Pulmonary artery endothelial cell (primary cell): ENCODE measurements around the gene IFT22. TPM values are rescaled to one million over a fixed set of nuclear protein-coding genes. Genes with fewer than 3 reads are reported as not detected.
A peak's percentile ranks its signal among the peaks of the same experiment; 100 is the strongest.
"Not testable (repeated sequence)": the region's sequence is repeated elsewhere in the genome, so short reads cannot be mapped to it uniquely, and the experiment has no call there.

Experiments
- DNase-seq: peaks from one replicate; pipeline ENCODE4 v3.0.0-alpha.2; 2011; ENCODE audit warnings: low read depth, low spot score
- total RNA-seq: library from RNA; depleted of rRNA; stranded (reverse); fragments of >200 nt; gene quantifications from 2 replicates; pipeline ENCODE4 v1.2.3, GENCODE V29; 2014

Gene IFT22
- total RNA-seq: 21.9 and 24.2 TPM in 2 replicates

- peak; percentile 47 for DNase-seq
Measured at GRCh38 chr7:101321491-101322401, at the start of gene IFT22. Gene IFT22 (minus strand): TSS chr7:101321812. CDS start chr7:101321709, 103 bp downstream.

GRCh38 chr7:101370836-101371235 lies 49.2 kb upstream of the IFT22 start:
- DNase-seq: no peak

DNA sequence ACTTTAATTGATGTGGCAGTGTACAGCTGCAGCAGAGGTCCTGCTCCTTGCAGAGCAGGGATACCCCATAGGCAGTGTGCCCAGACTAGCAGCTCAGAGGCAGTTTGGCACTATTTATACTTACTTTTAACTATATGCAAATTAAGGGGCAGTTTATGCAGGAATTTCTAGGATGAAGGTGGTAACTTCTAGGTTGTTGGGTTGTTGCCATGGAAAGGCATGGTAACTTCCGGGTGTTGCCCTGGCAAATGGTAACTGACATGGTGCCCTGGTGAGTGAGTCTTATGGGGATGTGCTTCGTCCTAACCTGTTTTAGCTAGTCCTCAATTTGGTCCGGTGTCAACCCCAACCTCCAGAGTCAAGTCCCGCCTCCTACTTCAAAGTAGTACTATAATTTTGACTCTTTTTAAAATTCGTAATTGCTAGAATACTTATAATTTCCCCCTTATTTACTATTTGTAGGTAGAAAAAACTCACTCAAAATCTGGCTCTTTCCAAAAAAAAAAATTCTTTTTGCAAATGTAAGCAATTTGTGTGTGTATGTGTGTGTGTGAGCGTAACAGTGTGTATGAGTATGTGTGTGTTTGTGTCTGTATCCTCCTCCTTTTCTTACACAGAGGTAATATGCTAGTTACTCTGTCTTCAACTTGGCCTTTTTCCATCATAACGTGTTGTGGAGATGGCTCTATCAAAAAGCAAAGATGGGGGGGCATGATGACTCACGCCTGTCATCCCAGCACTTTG lies 47.0 kb upstream of the IFT22 start:
- no peak for DNase-seq

GRCh38 chr7:101367676-101368075 lies 46.1 kb upstream of the IFT22 start:
- no peak for DNase-seq

GRCh38 chr7:101365956-101366355 lies 44.3 kb upstream of the IFT22 start:
- DNase-seq: no peak

DNA sequence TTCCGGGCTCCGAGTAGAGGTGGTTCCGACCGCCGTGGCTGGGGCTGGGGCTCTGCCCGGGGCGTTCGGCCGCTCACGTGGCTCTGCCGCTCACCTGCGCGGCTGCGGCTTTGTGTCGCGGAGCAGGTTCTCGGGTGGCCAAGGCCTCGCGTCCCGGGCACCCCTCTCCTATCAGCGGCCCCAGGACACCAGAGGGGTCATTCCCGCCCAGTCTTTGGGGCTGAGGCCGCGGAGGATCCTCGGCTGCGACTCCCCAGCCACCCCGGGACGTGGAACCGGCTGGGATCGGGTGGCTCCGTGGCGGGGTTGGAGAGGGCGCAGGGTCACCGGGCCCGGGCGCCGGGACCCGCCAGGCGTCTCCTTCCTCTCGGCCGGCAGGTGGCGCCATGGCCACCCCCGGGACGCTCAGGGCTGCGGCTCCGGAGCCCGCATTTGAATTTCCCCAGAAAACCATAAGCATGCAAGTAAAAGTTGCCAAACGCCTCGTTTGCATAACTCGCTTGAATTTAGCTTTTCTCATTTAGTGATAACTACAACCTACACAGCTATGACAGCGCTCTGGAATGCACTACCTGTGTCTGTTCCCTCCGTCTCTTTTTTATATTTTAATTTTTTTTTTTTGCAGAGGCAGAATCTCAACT lies 42.2 kb upstream of the IFT22 start:
- no peak for DNase-seq

DNA sequence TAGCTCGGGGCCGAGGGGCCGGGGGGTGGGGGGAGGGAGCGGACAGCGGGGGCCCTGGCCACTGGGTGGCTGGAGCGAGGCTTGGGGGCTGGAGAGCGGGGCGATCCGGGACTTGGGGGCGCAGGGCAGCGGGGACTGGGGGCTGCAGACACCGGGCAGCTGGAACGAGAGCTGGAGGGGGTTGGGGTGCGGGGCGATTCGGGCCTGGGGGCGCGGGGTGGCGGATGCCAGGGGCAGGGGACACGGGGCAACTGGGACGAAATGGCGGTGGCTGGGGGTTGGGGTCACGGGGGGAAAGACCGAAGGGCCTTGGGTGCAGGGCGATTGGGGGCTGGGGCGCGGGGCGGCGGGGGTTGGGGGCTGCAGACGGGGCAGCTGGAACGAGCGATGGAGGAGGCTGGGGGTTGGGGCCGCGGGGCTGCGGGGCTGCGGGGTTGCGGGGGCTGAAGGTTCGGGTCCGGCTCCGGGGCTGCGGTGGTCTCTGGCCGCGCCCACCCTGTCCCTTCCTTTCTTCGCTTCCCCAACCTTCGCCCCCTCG lies 41.7 kb upstream of the IFT22 start:
- no peak for DNase-seq

- DNase-seq: no peak
Measured at GRCh38 chr7:101362334-101363195, 41.0 kb upstream of the IFT22 start, which contains the start of gene COL26A1. Gene COL26A1 (plus strand): TSS chr7:101362875. CDS start chr7:101363033, 158 bp downstream.

- no peak for DNase-seq
Measured at GRCh38 chr7:101357433-101357832, 35.8 kb upstream of the IFT22 start.

- DNase-seq: no peak
Measured at GRCh38 chr7:101352920-101353308, 31.3 kb upstream of the IFT22 start.

DNA sequence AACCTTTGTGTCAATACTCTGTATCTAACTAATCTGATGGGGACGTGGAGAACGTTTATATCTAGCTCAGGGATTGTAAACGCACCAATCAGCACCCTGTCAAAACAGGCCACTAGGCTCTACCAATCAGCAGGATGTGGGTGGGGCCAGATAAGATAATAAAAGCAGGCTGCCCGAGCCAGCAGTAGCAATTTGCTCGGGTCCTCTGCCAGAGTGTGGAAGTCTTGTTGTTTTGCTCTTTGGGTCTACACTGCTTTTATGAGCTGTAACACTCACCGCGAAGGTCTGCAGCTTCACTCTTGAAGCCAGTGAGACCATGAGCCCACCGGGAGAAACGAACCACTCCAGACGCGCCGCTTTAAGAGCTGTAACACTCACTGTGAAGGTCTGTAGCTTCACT lies 27.7 kb upstream of the IFT22 start:
- DNase-seq: not testable (repeated sequence)

- DNase-seq: not testable (repeated sequence)
Measured at GRCh38 chr7:101348456-101349067, 26.9 kb upstream of the IFT22 start.

DNA sequence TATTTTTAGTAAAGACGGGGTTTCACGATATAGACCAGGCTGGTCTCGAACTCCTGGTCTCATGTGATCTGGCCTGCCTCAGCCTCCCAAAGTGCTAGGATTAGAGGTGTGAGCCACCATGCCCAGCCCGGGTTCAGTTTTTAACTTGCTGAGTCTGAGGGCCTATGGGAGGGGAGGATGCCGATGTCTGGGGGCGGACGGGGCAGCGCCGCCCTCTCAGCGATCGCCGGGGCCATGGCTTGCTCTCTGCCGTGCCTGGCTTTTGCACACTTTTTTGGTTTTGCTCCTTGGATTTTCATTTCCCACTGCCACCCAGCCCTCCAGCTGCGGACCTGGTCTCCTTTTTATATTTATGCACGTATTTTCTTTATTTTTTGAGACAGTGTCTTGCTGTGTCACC lies 25.9 kb upstream of the IFT22 start:
- DNase-seq: no peak

GRCh38 chr7:101342892-101343291 lies 21.3 kb upstream of the IFT22 start:
- DNase-seq: no peak

DNA sequence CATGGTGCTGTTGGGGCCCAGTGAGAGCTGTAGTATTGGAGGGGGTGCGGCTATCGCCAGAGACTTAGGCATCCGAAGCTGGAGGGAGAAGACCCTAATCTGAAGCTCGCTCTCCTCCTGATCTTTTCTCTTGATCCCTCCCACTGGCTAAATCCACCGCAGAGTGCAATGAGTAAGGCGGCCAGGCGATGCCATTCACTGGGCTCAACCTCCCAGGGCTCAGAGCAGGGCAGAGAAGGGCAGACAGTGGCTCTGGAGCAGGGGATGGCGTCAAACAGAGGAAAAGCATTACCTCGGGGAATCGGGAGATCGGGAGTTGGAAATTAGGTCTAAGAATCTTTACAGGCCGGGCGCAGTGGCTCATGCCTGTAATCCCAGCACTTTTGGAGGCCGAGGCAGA lies 18.8 kb upstream of the IFT22 start:
- no peak for DNase-seq

- no peak for DNase-seq
Measured at GRCh38 chr7:101333912-101334311, 12.3 kb upstream of the IFT22 start.

GRCh38 chr7:101332026-101332425 lies 10.4 kb upstream of the IFT22 start:
- DNase-seq: no peak

GRCh38 chr7:101330011-101330484 lies 8.4 kb upstream of the IFT22 start:
- DNase-seq: no peak

DNA sequence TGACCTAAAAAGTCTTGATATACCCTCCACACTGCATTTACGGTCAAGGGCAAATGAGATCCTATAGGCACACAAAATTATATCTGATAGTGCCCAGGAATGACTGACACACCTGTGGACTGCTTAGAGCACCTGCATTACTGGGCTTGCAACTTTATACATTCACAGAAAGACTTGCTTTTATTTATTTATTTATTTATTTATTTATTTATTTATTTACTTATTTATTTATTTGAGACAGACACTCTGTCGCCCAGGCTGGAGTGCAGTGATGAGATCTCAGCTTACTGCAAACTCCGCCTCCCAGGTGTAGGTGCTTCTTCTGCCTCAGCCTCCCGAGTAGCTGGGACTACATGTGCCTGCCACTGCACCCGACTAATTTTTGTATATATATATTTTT lies 6.5 kb upstream of the IFT22 start:
- no peak for DNase-seq

DNA sequence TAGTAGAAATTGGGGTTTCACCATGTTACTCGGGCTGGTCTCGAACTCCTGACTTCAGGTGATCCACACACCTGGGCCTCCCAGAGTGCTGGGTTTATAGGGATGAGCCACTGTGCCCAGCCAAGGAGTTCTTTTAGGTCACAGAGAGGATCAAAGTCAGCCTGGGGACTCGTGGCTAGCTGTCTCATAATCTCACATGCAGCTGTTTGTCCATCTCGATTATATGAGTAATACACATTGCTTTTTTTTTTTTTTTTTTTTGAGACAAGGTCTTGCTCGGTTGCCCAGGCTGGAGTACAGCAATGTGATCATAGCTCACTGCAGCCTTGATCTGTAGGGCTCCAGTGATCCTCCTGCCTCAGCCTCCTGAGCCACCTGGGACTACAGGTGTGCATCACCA lies 2.2 kb downstream of the IFT22 start:
- DNase-seq: no peak
